Fibroblast of villous mesenchyme (primary cell): ENCODE results near the gene ANO1. TPM values are rescaled to one million over a fixed set of nuclear protein-coding genes. Genes with fewer than 3 reads are reported as not detected.

Source experiments
- DNase-seq: peaks from one replicate; pipeline ENCODE4 v3.0.0-alpha.2; 2010; ENCODE audit warnings: low read depth
- H3K4me3 ChIP-seq: 2 replicates; pipeline ENCODE4 v1.5.1; 2011; ENCODE audit warnings: low read depth, mild to moderate bottlenecking, low read length
- total RNA-seq: library from RNA; depleted of rRNA; stranded (reverse); fragments of >200 nt; gene quantifications from 2 replicates; pipeline ENCODE4 v1.2.3, GENCODE V29; 2012
- TF ChIP-seq, protein P1 (sequence below): IDR thresholded peaks from 2 replicates; pipeline ENCODE4 v1.5.1; 2012; ENCODE audit warnings: low read depth, mild to moderate bottlenecking, low read length; ENCODE audit not compliant: insufficient read depth

Gene ANO1
- total RNA-seq, 1 donor = not detected

DNA sequence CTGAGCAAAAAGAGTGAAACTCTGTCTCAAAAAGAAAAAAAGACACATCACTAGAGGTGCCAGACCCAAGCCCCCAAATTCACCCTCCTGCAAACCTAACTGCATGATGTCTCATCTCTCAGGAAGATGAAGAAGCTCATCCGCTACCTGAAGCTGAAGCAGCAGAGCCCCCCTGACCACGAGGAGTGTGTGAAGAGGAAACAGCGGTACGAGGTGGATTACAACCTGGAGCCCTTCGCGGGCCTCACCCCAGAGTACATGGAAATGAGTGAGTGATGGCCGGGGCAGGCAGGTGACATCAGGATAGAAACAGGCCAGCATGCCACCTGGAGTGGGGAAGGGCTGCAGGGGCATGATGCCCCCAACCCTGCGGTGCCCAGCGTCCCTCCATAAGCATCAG is 89.0 kb downstream of the ANO1 start:
- no peak overlapping the region for H3K4me3 ChIP-seq
- TF ChIP-seq, protein P1, sequence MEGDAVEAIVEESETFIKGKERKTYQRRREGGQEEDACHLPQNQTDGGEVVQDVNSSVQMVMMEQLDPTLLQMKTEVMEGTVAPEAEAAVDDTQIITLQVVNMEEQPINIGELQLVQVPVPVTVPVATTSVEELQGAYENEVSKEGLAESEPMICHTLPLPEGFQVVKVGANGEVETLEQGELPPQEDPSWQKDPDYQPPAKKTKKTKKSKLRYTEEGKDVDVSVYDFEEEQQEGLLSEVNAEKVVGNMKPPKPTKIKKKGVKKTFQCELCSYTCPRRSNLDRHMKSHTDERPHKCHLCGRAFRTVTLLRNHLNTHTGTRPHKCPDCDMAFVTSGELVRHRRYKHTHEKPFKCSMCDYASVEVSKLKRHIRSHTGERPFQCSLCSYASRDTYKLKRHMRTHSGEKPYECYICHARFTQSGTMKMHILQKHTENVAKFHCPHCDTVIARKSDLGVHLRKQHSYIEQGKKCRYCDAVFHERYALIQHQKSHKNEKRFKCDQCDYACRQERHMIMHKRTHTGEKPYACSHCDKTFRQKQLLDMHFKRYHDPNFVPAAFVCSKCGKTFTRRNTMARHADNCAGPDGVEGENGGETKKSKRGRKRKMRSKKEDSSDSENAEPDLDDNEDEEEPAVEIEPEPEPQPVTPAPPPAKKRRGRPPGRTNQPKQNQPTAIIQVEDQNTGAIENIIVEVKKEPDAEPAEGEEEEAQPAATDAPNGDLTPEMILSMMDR = no peak
- DNase-seq = no peak

DNA sequence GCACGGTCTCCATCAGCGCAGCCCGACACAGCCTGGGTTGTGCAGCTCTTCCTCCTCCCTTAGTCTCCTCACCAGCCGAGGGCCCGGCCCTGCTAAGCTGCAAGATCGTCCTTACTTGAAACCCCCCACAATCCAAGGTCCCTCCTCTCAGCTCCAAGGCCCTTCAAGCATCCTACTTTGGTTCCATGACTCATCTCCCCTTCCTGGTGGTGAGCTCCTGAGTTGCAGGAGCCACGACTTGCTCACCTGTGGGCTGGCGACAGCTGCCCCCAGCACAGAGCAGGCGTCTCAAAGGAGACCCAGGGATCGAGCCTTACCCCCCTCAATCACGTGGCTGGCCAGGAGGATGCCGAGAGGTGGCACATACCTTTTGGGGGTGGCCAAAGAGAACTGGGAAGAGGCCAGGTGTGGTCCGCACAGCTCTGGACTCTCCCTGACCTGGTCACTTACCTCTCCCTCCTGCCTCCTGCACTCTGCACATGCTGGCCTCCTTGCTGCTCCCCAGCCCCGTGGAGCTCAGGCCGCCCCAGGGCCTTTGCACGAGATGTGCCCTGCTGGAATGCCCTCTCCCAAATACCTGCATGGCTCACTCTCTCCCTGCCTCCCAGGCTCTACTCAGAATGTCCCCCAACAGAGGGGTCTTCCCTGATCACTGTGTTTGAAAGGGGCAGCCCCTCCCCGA is 89.7 kb downstream of the ANO1 start:
- TF ChIP-seq, protein P1 = no peak
- DNase-seq = no peak
- H3K4me3 ChIP-seq = no peak overlapping the region

DNA sequence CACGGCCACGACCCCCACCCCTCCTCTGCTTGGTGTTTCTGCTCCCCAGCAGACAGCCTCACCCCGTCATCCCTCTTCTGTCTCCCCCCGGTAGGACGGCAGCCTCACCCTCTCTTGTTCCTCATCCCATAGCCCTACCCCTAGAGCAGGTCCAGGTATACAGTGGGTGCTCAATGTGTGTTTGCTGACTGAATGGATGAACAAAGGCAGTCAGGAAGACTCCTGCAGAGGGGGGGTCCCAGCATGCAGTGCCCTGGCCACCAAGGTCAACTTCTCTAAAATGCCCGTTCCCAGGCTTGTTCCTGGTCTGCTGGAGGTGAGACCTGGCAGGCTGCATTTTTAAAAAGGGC is 90.3 kb downstream of the ANO1 start:
- TF ChIP-seq, protein P1 = no peak
- no peak overlapping the region for H3K4me3 ChIP-seq
- DNase-seq = no peak

DNA sequence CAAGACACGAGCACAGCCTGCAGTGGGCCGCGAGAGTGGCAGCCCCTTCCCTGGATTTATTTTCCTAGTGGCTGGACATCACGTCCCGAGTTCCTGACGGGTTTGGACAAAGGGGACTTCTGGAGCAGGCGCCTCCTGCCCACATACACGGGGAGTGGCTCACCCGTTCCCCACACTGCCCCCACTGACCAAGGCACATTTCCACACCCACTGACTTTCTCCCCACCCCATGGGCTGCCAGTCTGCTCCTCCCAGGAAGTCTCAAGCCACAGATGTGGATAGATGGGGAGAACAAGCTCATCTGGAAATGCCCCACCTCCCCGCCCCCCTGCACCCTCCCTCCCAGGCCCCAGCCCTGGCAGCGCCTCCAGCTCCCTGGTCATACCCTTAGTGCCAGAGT is 91.0 kb downstream of the ANO1 start:
- no peak for DNase-seq
- TF ChIP-seq, protein P1 = no peak
- no peak overlapping the region for H3K4me3 ChIP-seq

DNA sequence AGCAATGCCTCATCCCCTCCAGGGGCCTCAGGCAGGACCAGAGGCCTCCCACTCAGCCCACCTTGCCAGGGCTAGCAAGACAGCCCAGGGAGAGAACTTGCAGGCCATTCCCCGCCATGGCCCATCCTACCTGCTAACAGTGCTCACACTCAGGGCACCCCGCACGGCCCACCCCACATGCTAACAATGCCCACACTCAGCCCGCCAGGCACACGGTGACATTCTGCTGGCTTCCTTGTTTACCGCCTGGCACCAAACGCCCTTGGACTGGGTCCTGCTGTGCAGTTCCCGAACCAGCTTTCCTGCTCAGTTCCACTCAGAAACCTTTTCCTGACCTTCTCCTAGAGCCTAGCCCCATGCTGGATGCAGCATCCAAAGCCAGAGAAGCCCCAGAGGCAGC is 91.5 kb downstream of the ANO1 start:
- no peak for DNase-seq
- TF ChIP-seq, protein P1 = no peak
- no peak overlapping the region for H3K4me3 ChIP-seq

DNA sequence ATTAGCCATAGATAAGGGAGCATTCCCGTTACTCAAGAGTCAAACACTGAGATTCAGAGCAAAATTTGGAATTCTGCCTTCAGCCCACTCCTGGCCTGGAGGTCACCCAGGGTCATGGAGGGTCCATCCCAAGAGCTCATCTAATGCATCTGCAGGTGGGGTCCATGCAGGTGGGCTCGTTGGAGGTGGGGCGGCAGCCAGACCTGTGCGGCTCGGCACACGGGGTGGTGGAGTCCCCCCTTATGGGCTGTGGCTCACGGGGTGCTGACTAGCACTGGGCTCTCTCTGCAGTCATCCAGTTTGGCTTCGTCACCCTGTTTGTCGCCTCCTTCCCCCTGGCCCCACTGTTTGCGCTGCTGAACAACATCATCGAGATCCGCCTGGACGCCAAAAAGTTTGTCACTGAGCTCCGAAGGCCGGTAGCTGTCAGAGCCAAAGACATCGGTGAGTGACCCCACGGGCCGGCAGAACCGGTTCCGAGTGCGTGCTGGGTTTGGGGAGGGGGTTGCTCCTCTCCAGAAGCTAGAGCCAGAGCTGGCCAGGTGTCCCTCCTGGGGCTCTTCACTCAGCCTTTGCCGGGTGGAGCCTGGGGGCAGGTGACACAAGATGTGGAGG is 92.6 kb downstream of the ANO1 start:
- no peak overlapping the region for H3K4me3 ChIP-seq
- no peak for DNase-seq
- TF ChIP-seq, protein P1 = no peak

DNA sequence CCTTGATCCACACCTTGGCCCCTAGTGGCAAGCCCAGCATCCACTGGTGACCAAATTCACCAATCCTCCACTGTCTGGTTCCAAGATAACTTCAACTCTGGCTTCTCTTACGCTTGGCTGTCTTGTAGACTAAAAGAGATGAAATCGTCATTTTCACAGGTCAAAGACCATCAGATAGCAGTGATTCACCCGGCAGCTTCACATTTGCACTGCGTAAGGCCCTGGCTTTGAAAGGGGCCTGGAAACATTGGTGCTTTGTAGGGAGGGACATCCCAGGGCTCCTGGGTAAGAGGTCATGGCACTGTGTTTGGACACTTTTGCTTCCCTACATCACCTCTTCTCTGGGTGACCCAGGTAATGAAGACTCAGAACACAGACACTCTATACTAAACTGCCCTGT is 94.9 kb downstream of the ANO1 start:
- H3K4me3 ChIP-seq = no peak overlapping the region
- DNase-seq = peak; percentile 10
- TF ChIP-seq, protein P1 = no peak
